RWPE1 (cell line): ENCODE data around the gene AGFG2.

Experiments used
- CTCF ChIA-PET: fragments of 350-600 bp; sonication (Branson Sonifier 250); formaldehyde crosslinking; extraction: SDS; loops from one replicate; lab custom pipeline; 2021; lab: Yijun Ruan, JAX
- POLR2A ChIA-PET: fragments of 400-600 bp; formaldehyde crosslinking; extraction: SDS; loops from one replicate; lab custom pipeline; 2020; ENCODE audit warnings: antibody characterized with exemption; ENCODE audit not compliant: low non-redundant PET; lab: Yijun Ruan, JAX
- DNase-seq: peaks from one replicate; pipeline ENCODE4 v3.0.0; 2012; ENCODE audit warnings: low spot score
- H3K27ac ChIP-seq: fragments of 450-650 bp; 2 replicates; pipeline ENCODE4 v1.5.1; 2017
- CTCF ChIP-seq: fragments of 450-650 bp; conservative IDR thresholded peaks from 2 replicates; pipeline ENCODE4 v1.5.1; 2017; ENCODE audit warnings: low read depth, mild to moderate bottlenecking

AGFG2 gene

GRCh38 chr7:100590077-100590737 lies 51.2 kb downstream of the AGFG2 start:
- no peak for DNase-seq
- CTCF ChIA-PET: interaction anchor here (0.6 kb wide), 1 partner anchor 15 kb away, joined by 4 read pairs; no protein-coding TSS in a partner anchor
- TF ChIP-seq CTCF: no peak
- POLR2A ChIA-PET: no interaction called here
- no peak overlapping the region for H3K27ac ChIP-seq

GRCh38 chr7:100591596-100591995 lies 52.6 kb downstream of the AGFG2 start:
- no peak for TF ChIP-seq CTCF
- POLR2A ChIA-PET: no interaction called here
- no peak overlapping the region for H3K27ac ChIP-seq
- DNase-seq: no peak
- CTCF ChIA-PET: interaction anchor here (0.6 kb wide), 1 partner anchor 134 kb away, joined by 3 read pairs; no protein-coding TSS in a partner anchor

- DNase-seq: no peak
- POLR2A ChIA-PET: no interaction called here
- CTCF ChIA-PET: interaction anchor here (0.6 to 0.8 kb wide), 2 partner anchors 34 to 35 kb away, joined by 3 to 4 read pairs; no protein-coding TSS in a partner anchor
- H3K27ac ChIP-seq: no peak overlapping the region
- no peak for TF ChIP-seq CTCF
Measured at GRCh38 chr7:100595188-100595587, 56.2 kb downstream of the AGFG2 start.

GRCh38 chr7:100598425-100598824 lies 59.4 kb downstream of the AGFG2 start:
- POLR2A ChIA-PET: no interaction called here
- H3K27ac ChIP-seq: no peak overlapping the region
- CTCF ChIA-PET: interaction anchor here (0.6 kb wide), 2 partner anchors 12 to 43 kb away, joined by 3 to 4 read pairs; partner anchors contain the start of genes FBXO24 and LRCH4
- DNase-seq: no peak
- TF ChIP-seq CTCF: no peak

- no peak for TF ChIP-seq CTCF
- DNase-seq: no peak
- CTCF ChIA-PET: no interaction called here
- no peak overlapping the region for H3K27ac ChIP-seq
- POLR2A ChIA-PET: no interaction called here
Measured at GRCh38 chr7:100599911-100600729, 61.1 kb downstream of the AGFG2 start.

GRCh38 chr7:100600730-100601038 lies 61.7 kb downstream of the AGFG2 start:
- no peak for DNase-seq
- no peak for TF ChIP-seq CTCF
- ChIA-PET CTCF (no interaction called here), POLR2A (no interaction called here)
- no peak overlapping the region for H3K27ac ChIP-seq
